Measurements from ENCODE around the gene KCNH1.

KCNH1 gene

GRCh38 chr1:210706246-210706645, 427.7 kb downstream of the KCNH1 start:
- no peak for DNase-seq

- DNase-seq: no peak
These were observed 428.9 kb downstream of the KCNH1 start for GRCh38 chr1:210705086-210705485.

- no peak for DNase-seq
These were observed 430.4 kb downstream of the KCNH1 start for GRCh38 chr1:210703593-210703992.

GRCh38 chr1:210702506-210702905, 431.4 kb downstream of the KCNH1 start:
- no peak for DNase-seq

GRCh38 chr1:210700511-210700910, 433.4 kb downstream of the KCNH1 start:
- no peak for DNase-seq

GRCh38 chr1:210700083-210700482, 433.9 kb downstream of the KCNH1 start:
- no peak for DNase-seq

- DNase-seq: no peak
These were observed 435.3 kb downstream of the KCNH1 start for GRCh38 chr1:210698661-210699060.

GRCh38 chr1:210697185-210697584, 436.8 kb downstream of the KCNH1 start:
- no peak for DNase-seq

GRCh38 chr1:210696709-210697108, 437.2 kb downstream of the KCNH1 start:
- DNase-seq: no peak

GRCh38 chr1:210695026-210695425, 438.9 kb downstream of the KCNH1 start:
- DNase-seq: no peak

GRCh38 chr1:210692796-210693195, 441.2 kb downstream of the KCNH1 start:
- no peak for DNase-seq

- DNase-seq: no peak
These were observed 442.8 kb downstream of the KCNH1 start for GRCh38 chr1:210691039-210691610.

- no peak for DNase-seq
These were observed 443.7 kb downstream of the KCNH1 start for GRCh38 chr1:210690236-210690635.

GRCh38 chr1:210689826-210690225, 444.1 kb downstream of the KCNH1 start:
- no peak for DNase-seq

GRCh38 chr1:210688512-210689234, 445.3 kb downstream of the KCNH1 start:
- no peak for DNase-seq

- no peak for DNase-seq
These were observed 446.2 kb downstream of the KCNH1 start for GRCh38 chr1:210687582-210688279.

- DNase-seq: no peak
These were observed 447.1 kb downstream of the KCNH1 start for GRCh38 chr1:210686841-210687240.

- DNase-seq: no peak
These were observed 448.7 kb downstream of the KCNH1 start for GRCh38 chr1:210685295-210685650.

- no peak for DNase-seq
These were observed 449.3 kb downstream of the KCNH1 start for GRCh38 chr1:210684466-210685294.

GRCh38 chr1:210683403-210684047, 450.4 kb downstream of the KCNH1 start:
- DNase-seq: no peak

- DNase-seq: no peak
These were observed 452.8 kb downstream of the KCNH1 start for GRCh38 chr1:210681158-210681557.

GRCh38 chr1:210678306-210678705, 455.6 kb downstream of the KCNH1 start:
- DNase-seq: no peak

- no peak for DNase-seq
These were observed 456.4 kb downstream of the KCNH1 start for GRCh38 chr1:210677533-210677932.
